Ramos (cell line): ENCODE measurements around the gene SLC2A10.

Experiments
- in situ Hi-C: fragments of 300-500 bp; cut with MboI; formaldehyde crosslinking; loops from one replicate; pipeline ENCODE4 v1.14.3; 2022; ENCODE audit warnings: low sequenced_read_pairs; ENCODE audit not compliant: unreplicated experiment

Gene SLC2A10

GRCh38 chr20:46757754-46758678 lies 48.6 kb downstream of the SLC2A10 start:
- in situ Hi-C loops: loop anchor here (25.0 kb wide), 1 partner anchor 629 kb away; no protein-coding TSS in a partner anchor

DNA sequence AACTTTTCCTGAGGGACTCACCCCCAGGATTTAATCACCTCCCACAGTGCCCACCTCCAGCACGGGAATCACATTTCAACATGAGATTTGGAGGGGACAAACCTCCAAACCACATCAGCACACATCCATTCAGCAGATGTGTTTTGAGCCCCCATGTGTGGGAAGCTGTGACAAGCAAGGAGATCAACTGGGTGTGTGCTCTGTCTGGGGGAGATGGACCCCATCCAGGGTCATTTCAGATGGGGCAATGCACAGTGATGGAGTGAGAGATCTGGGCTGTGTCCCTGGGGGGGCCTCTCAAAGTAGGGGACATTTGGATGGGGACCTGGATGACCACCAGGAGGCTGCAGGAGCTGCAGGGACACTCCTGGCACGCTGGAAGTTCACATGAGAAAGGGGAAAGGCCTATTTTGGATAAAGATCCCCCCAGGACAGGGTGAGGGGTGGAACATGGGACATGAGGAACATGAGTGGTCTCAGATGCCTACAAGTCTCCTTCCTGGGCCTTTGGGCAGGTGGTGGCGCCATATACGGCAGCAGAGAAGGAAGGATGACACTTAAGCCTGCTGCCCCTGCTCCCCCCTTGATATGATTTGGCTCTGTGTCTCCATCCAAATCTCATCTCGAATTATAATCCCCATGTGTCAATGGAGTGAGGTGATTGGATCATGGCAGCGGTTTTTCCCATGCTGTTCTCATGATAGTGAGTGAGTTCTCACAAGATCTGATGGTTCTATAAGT lies 49.6 kb downstream of the SLC2A10 start:
- in situ Hi-C loops: loop anchor here (25.0 kb wide), 1 partner anchor 628 kb away; no protein-coding TSS in a partner anchor

DNA sequence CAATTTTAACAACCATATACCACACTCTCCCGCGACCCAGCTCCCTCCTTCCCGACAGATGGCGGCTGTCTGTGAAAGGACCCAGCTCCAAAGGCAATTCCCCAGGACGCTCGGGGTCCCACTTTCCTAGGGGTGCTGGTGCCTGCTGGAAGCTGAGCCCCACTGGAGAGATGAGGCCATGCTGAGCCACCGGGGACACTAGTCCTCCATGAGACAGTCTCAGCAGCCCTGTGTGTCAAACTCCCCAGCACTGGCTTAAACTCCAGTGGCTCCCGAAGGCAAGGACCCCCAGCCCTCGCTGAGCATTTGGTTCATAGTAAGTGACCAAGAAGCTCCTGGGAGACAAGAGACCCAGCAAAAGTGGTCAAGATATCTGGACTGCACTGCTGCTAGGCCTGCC lies 52.1 kb downstream of the SLC2A10 start:
- in situ Hi-C loops: loop anchor here (25.0 kb wide), 1 partner anchor 626 kb away; no protein-coding TSS in a partner anchor

- in situ Hi-C loops: loop anchor here (25.0 kb wide), 1 partner anchor 623 kb away; no protein-coding TSS in a partner anchor
Observed at GRCh38 chr20:46764068-46764467, 54.6 kb downstream of the SLC2A10 start.

DNA sequence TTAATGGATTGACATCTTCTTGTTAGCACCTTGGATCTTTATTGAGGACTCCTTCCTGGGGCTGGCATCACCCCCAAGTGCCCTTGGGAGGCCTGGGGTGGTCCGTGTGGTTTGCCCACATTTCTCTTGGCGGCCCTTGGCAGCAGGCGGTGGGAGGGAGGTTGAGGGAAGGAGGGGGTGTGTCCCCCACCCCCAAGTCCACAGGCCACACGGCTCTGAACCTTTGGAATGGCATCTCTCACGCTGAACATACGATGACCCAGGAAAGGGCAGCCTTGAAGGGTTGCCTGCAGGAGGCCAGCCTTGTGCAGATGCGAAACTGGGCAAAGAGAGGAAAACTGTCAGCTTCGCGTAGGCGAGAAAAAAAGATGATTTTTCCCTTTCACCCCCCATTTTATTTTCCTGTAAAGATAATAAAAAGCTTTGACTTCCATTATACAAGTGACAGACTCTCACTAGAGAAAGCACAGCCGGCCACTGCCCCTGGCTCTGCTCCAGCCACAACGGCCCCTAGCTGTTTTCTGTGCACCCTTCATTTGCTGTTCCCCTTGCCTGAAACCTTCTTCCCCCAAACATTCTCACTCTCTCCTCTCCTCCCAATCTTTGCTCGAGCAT lies 56.2 kb downstream of the SLC2A10 start:
- in situ Hi-C loops: loop anchor here (25.0 kb wide), 1 partner anchor 622 kb away; no protein-coding TSS in a partner anchor

DNA sequence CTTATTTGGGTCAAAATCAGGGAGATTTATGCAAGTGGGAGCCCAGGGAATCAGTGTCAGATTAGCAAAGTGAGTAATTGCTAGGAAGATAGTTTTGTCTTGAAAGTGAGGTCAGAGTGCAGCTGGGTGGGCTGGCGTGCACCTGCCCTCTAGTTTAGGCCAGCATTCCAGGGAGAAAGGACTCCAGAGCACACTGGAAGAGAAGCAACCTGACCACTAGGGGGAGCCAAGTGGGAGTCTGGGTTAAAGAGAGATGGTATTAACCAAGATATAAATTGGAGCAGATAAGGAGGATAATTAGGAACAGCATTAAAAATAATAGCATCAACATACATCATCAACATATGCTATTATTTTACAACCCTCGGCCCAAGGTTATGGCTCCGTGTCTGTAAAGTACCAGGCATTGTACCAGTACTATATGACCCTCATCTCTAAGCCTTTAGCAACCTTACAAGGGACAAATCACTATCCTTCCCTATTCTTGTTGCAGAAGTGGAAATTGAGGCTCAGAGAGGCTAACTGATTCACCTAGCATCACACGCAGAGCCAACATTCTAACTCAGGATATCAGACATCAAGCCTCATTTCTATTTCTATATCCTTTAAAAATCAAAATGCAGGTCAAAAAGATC lies 57.8 kb downstream of the SLC2A10 start:
- in situ Hi-C loops: loop anchor here (25.0 kb wide), 1 partner anchor 620 kb away; no protein-coding TSS in a partner anchor

DNA sequence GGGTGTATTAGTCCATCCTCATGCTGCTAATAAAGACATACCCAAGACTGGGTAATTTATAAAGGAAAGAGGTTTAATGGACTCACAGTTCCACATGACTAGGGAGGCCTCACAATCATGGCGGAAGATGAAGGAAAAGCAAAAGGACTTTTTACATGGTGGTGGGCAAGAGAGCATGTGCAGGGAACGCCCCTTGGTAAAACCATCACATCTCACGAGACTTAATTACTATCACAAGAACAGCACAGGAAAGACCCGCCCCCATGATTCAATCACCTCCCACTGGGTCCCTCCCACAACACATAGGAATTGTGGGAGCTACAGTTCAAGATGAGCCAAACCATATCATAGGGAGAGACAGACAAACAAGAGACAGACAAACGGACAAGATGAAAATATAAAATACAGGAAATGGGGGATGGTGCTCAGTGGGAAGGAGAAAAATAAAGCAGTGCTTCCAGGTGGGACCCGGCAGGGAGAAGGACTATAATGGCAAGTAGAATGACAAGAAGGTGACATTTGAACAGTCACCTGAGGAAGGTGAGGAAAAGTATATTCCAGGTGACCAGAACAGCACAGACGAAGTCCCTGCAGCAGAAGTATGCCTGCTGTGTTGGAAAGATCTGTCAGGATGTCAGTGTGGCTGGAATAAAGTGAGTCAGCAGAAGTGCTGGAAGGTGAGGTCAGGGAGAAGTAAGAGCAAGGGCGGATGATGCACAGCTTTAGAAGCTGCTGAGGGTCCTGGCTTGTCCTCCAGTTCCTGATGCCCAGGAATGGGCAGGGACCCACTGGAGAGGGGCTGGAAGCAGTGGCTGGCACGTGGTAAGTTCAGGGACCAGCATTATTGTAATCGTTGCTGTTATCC lies 61.1 kb downstream of the SLC2A10 start:
- in situ Hi-C loops: loop anchor here (25.0 kb wide), 1 partner anchor 617 kb away; no protein-coding TSS in a partner anchor

DNA sequence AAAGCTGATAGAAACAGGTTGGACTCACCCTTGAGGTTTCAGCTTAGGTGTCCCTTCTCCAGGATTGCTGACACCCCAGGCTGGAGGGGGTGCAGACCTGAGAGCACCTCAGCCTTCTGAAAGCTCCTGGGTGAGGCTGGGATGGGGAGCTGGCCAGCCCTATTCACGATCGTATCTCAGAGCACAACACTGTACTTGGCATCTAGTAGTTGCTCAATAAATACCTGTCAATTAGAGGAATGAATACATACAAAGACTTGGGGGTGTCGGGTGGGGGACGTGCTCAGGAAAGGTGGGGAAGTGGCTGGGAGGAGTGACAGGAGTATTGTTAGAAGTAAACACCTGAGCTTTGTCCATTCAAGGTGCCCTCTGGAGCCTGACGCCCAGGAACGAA lies 61.7 kb downstream of the SLC2A10 start:
- in situ Hi-C loops: loop anchor here (25.0 kb wide), 1 partner anchor 616 kb away; no protein-coding TSS in a partner anchor

GRCh38 chr20:46772901-46773300 lies 63.5 kb downstream of the SLC2A10 start:
- in situ Hi-C loops: loop anchor here (25.0 kb wide), 1 partner anchor 614 kb away; no protein-coding TSS in a partner anchor

GRCh38 chr20:46773680-46774079 lies 64.2 kb downstream of the SLC2A10 start:
- in situ Hi-C loops: loop anchor here (25.0 kb wide), 1 partner anchor 614 kb away; no protein-coding TSS in a partner anchor

GRCh38 chr20:46774236-46774635 lies 64.8 kb downstream of the SLC2A10 start:
- in situ Hi-C loops: loop anchor here (25.0 kb wide), 1 partner anchor 613 kb away; no protein-coding TSS in a partner anchor

- in situ Hi-C loops: loop anchor here (25.0 kb wide), 1 partner anchor 612 kb away; no protein-coding TSS in a partner anchor
Observed at GRCh38 chr20:46774943-46775560, 65.6 kb downstream of the SLC2A10 start.

DNA sequence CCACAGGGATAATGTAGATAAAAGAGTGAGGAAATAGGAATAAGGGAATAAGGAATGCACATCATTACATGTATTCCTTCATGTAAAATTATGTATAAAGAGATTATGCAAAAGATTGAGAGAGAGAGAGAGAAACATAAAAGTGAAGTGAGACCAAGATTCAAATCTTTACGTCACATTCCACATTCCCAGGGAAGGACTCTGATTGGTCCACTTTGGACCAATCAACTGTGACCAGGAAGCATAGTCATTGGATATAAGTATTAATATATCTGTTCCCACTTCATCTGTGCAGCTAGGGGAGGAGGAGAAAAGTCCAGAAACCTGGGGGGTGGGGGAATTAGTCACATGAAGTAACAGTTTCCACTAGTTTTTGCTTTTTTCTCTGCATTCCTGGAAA lies 66.4 kb downstream of the SLC2A10 start:
- in situ Hi-C loops: no loop called here

- in situ Hi-C loops: no loop called here
Observed at GRCh38 chr20:46777331-46777730, 67.9 kb downstream of the SLC2A10 start.

DNA sequence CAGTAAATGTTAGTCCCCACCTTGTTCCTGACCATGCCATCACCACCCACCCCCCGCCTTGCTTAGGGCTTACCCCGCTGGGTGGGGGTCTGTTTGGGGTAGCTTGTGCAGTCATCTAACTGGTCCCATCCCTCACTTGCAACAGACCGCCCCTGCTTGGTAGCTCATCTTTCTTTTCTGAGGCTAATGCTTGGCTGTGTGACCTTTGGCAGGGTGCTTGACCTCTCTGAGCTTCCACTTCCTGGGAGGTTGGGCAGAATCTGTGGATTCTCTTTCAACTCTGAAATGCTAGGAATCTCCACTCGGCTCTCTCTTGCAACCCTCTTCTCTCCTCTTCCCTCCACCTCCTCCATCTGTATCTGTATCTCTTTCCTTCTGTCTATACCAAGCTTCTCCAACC lies 70.4 kb downstream of the SLC2A10 start:
- in situ Hi-C loops: no loop called here

- in situ Hi-C loops: no loop called here
Observed at GRCh38 chr20:46784436-46785127, 75.1 kb downstream of the SLC2A10 start.
